Spleen (tissue), 11 donors: ENCODE results near the gene GNB1L. TPM values are rescaled to one million over a fixed set of nuclear protein-coding genes. Genes with fewer than 3 reads are reported as not detected.

Experiments used
- DNase-seq: peaks from one replicate; pipeline ENCODE4 v3.0.0-alpha.2; 2020
- H3K27ac ChIP-seq, 8 donors: fragments of 200-600 bp; sonication (generic) in 7 of 8; 1 replicate in 4 of 8; 2 replicates in 4 of 8; pipeline versions ENCODE4 v1.5.0 to v1.8.0; 2016 to 2021; ENCODE audit warnings: inconsistent platforms in 4 of 8, mild to moderate bottlenecking in 4 of 8, moderate library complexity in 1 of 8
- H3K27me3 ChIP-seq, 7 donors: fragments of 200-600 bp; sonication (generic) in 6 of 7; replicated peaks in 1 of 7; 1 replicate in 4 of 7; 2 replicates in 3 of 7; pipeline versions ENCODE4 v1.5.0 to v1.8.0; 2016 to 2021; ENCODE audit warnings: inconsistent platforms in 3 of 7, mild to moderate bottlenecking in 1 of 7
- H3K36me3 ChIP-seq, 6 donors: fragments of 200-600 bp; sonication (generic) in 5 of 6; 1 replicate in 4 of 6; 2 replicates in 2 of 6; pipeline versions ENCODE4 v1.5.0 to v1.8.0; 2016 to 2021; ENCODE audit warnings: inconsistent platforms in 2 of 6
- H3K4me1 ChIP-seq, 6 donors: fragments of 200-600 bp; sonication (generic) in 5 of 6; 1 replicate in 3 of 6; 2 replicates in 3 of 6; pipeline versions ENCODE4 v1.5.0 to v1.8.0; 2016 to 2021; ENCODE audit warnings: inconsistent platforms in 3 of 6
- H3K4me3 ChIP-seq, 8 donors: fragments of 200-600 bp; sonication (generic) in 7 of 8; 1 replicate in 4 of 8; 2 replicates in 4 of 8; pipeline versions ENCODE4 v1.5.0 to v1.8.0; 2016 to 2021; ENCODE audit warnings: inconsistent platforms in 4 of 8, mild to moderate bottlenecking in 4 of 8, moderate library complexity in 2 of 8
- H3K9me3 ChIP-seq, 8 donors: fragments of 200-600 bp; sonication (generic) in 7 of 8; 1 replicate in 4 of 8; 2 replicates in 4 of 8; pipeline versions ENCODE4 v1.5.0 to v1.8.0; 2016 to 2021; ENCODE audit warnings: inconsistent platforms in 4 of 8
- POLR2A ChIP-seq, 3 donors: fragments of 450-650 bp; IDR thresholded peaks; one replicate each; pipeline ENCODE4 v1.5.1; 2017; ENCODE audit warnings: antibody characterized with exemption in 3 of 3, mild to moderate bottlenecking in 1 of 3
- POLR2AphosphoS5 ChIP-seq, 3 donors: sonication (generic); formaldehyde crosslinking; IDR thresholded peaks; one replicate each; pipeline ENCODE4 v1.5.1; 2017; ENCODE audit warnings: antibody characterized with exemption in 3 of 3
- WGBS, 5 donors: extraction: QIAGEN DNeasy Blood & Tissue Kit in 3 of 5; methylation state at CpG; one replicate each; pipeline versions ENCODE4 v1.1.5 to v1.1.7; 2013 to 2018; 5-methylcytosine and 5-hydroxymethylcytosine counted together
- intact Hi-C: fragments of 100-400 bp; cut with DNase I; formaldehyde crosslinking; loops from one replicate; pipeline ENCODE4 v1.15.0; 2023; ENCODE audit warnings: low total_unique reads
- polyA plus RNA-seq, 3 donors: library from polyadenylated mRNA; stranded (reverse); fragments of 200-250 nt; gene quantifications; one replicate each; pipeline ENCODE4 v1.2.1, GENCODE V29; 2013
- total RNA-seq, 7 donors: library from RNA; depleted of rRNA in 3 of 7; stranded (reverse); fragments of >200 nt in 3 of 7; fragmentation: NEBNext Ultra II Directional in 4 of 7; extraction: Animal tissue kit (Norgen Biotek cat#: 25700) in 4 of 7; gene quantifications; one replicate each; pipeline versions ENCODE4 v1.1.0 to v1.2.1, GENCODE V29; 2016 to 2021
- TF ChIP-seq, protein P1 (sequence below), 11 experiments: fragments of 200-600 bp in 7 of 11; fragments of 450-650 bp in 4 of 11; sonication (generic) in 4 of 11; IDR thresholded peaks in 8 of 11; conservative IDR thresholded peaks in 3 of 11; 1 replicate in 7 of 11; 2 replicates in 4 of 11; pipeline versions ENCODE4 v1.4.0 to v1.8.0; 2016 to 2021; ENCODE audit warnings: antibody characterized with exemption in 11 of 11, inconsistent platforms in 4 of 11, mild to moderate bottlenecking in 1 of 11
- donor health status: healthy with polysubstance abuse.
- donor health status: DM: no; HTN: no; CAD: no; lungs with moderate emphysema.
- donor health status: DM: no; HTN: no; CAD: no.
- donor health status: Bipolar disorder and iron deficiency.
- donor health status: healthy.
- donor health status: DM: no; HTN: no; CAD: no.
- donor health status: DM: yes; HTN: yes; CAD: no.

GNB1L gene
- total and polyA plus RNA-seq, 10 donors: 5.7 to 10.4 (median 7.9) TPM

DNA sequence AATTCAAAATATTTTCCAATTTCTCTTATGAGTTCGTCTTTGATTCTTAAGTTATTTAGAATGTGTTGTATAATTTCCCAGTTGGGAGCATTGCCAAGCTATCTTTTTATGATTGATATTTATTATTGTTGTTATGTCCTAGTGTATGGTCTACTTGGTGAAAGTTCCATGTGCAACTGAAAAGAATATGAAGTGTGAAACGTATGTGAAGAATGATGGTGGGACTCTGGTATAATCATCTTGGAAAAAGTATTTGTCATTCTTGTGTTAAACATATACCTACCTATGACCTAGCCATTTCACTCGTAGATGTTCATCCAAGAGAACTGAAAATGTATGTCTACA lies 12.0 kb upstream of the GNB1L start:
- WGBS, 5 donors: 90 to 98% (median 95%) methylated on average over 3 of the region's 3 CpGs
- intact Hi-C loops: no loop called here
- Histone ChIP-seq H3K36me3 (no peaks in the 10 kb centered on the region), H3K27ac (no peak overlapping the region), H3K9me3 (no peaks in the 10 kb centered on the region), H3K4me1 (no peaks in the 10 kb centered on the region), H3K27me3 (no peaks in the 10 kb centered on the region), H3K4me3 (no peak overlapping the region)
- DNase-seq: no peak
- no peak for TF ChIP-seq POLR2AphosphoS5 (IDR thresholded peaks at IDR 0.05)
- TF ChIP-seq POLR2A (IDR thresholded peaks at IDR 0.05): no peak
- TF ChIP-seq, protein P1, sequence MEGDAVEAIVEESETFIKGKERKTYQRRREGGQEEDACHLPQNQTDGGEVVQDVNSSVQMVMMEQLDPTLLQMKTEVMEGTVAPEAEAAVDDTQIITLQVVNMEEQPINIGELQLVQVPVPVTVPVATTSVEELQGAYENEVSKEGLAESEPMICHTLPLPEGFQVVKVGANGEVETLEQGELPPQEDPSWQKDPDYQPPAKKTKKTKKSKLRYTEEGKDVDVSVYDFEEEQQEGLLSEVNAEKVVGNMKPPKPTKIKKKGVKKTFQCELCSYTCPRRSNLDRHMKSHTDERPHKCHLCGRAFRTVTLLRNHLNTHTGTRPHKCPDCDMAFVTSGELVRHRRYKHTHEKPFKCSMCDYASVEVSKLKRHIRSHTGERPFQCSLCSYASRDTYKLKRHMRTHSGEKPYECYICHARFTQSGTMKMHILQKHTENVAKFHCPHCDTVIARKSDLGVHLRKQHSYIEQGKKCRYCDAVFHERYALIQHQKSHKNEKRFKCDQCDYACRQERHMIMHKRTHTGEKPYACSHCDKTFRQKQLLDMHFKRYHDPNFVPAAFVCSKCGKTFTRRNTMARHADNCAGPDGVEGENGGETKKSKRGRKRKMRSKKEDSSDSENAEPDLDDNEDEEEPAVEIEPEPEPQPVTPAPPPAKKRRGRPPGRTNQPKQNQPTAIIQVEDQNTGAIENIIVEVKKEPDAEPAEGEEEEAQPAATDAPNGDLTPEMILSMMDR (IDR thresholded peaks at IDR 0.05 in 8 of 11, conservative IDR thresholded peaks at IDR 0.05 in 3 of 11): no peak

DNA sequence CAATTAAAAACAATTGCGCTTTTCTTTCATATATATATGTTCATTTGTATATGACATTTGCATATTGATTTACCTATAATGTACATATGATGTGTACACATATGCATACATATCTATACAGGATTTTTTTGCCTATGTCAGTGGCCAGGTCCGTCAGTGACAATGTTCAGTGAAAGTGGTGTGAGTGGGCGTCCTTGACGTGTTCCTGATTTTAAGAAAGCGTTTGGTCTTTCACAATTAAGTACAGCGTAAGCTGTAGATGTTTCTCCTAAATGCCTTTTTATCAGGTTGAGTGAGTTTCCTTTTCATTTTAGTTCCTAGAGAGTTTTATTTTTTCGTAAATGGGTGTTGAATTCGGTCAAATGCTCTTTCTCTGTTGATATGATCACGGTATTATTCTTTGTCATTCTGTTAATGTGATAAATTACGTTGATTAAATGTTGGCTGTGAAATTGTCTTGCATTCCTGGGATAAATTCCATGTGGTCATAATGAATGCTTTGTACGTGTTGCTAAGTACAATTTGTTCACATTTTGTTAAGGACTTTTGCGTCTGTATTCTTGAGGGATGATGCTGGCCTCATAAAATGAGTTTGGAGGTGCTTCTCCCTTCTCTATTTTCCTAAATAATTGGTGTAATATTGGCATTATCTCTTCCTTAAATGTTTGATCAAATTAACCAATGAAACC lies 10.6 kb upstream of the GNB1L start:
- Histone ChIP-seq H3K27ac (no peak overlapping the region), H3K4me3 (no peak overlapping the region), H3K4me1 (no peaks in the 10 kb centered on the region), H3K9me3 (no peaks in the 10 kb centered on the region), H3K36me3 (no peaks in the 10 kb centered on the region), H3K27me3 (no peaks in the 10 kb centered on the region)
- intact Hi-C loops: no loop called here
- 60 to 74% (median 66%) methylated on average over 12 of the region's 12 CpGs for WGBS, 5 donors
- DNase-seq: no peak
- TF ChIP-seq, protein P1 (IDR thresholded peaks at IDR 0.05 in 8 of 11, conservative IDR thresholded peaks at IDR 0.05 in 3 of 11): no peak
- TF ChIP-seq POLR2AphosphoS5 (IDR thresholded peaks at IDR 0.05): no peak
- TF ChIP-seq POLR2A (IDR thresholded peaks at IDR 0.05): no peak

DNA sequence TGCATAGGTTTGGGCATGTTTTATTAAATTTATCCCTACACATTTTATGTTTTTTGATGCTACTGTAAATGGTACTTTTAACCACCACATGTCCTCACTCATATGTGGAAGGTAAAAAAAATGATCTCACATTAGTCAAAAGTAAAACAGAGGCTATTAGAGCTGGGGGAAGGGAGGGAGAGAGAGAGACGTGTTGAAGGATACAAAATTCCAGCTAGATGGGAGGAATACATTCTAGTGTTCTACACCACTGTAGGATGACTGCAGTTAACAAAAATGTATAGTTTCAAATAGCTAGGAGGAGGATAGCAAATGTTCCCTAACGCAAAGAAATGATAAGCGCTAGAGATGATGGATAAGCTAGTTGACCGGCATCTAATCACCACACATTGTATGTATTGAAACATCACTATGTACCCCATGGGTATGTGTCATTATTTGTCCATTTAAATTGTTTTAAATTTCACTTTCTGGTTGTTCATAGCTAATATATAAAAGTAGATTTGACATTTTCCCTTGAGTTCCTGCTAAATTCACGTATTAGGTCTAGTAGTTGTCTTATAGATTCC lies 9.9 kb upstream of the GNB1L start:
- no peaks in the 10 kb centered on the region for H3K27me3 ChIP-seq
- 92 to 98% (median 96%) methylated on average over 5 of the region's 5 CpGs for whole genome bisulfite sequencing, 5 donors
- H3K36me3 ChIP-seq: no peaks in the 10 kb centered on the region
- no peak for DNase-seq
- no peak overlapping the region for H3K4me3 ChIP-seq
- no peaks in the 10 kb centered on the region for H3K9me3 ChIP-seq
- no peaks in the 10 kb centered on the region for H3K4me1 ChIP-seq
- intact Hi-C loops: no loop called here
- no peak for TF ChIP-seq POLR2A (IDR thresholded peaks at IDR 0.05)
- no peak for TF ChIP-seq POLR2AphosphoS5 (IDR thresholded peaks at IDR 0.05)
- TF ChIP-seq, protein P1 (IDR thresholded peaks at IDR 0.05 in 8 of 11, conservative IDR thresholded peaks at IDR 0.05 in 3 of 11): no peak
- H3K27ac ChIP-seq: no peak overlapping the region

DNA sequence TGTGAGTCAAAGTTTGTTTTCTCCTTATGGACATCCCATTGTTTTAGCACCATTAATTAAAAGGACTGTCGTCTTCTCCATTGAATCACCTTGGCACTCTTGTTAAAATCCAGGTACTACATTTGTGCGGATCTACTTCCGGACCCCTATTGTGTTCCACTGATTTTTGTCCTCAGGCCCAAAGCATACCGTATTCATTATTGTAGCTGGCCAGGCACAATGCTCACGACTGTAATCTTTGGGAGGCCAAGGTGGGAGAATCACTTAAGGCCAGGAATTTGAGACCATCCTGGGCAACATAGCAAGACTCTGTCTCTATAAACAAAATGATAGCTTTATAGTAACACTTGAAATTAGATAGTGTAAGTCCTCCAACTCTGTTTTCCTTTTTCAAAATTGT lies 8.9 kb upstream of the GNB1L start:
- no peaks in the 10 kb centered on the region for H3K4me1 ChIP-seq
- TF ChIP-seq POLR2AphosphoS5 (IDR thresholded peaks at IDR 0.05) (no peak), POLR2A (IDR thresholded peaks at IDR 0.05) (no peak)
- TF ChIP-seq, protein P1 (IDR thresholded peaks at IDR 0.05 in 8 of 11, conservative IDR thresholded peaks at IDR 0.05 in 3 of 11): no peak
- intact Hi-C loops: no loop called here

More for the DNA sequence above, 8.9 kb upstream of the GNB1L start:
- no peak overlapping the region for H3K27ac ChIP-seq
- 81 to 96% (median 93%) methylated on average over 5 of the region's 5 CpGs for WGBS, 5 donors
- no peak overlapping the region for H3K4me3 ChIP-seq
- H3K9me3 ChIP-seq: no peaks in the 10 kb centered on the region
- no peak for DNase-seq
- H3K36me3 ChIP-seq: no peaks in the 10 kb centered on the region
- no peaks in the 10 kb centered on the region for H3K27me3 ChIP-seq
